ENCODE results near the gene AJM1.

Gene AJM1

DNA sequence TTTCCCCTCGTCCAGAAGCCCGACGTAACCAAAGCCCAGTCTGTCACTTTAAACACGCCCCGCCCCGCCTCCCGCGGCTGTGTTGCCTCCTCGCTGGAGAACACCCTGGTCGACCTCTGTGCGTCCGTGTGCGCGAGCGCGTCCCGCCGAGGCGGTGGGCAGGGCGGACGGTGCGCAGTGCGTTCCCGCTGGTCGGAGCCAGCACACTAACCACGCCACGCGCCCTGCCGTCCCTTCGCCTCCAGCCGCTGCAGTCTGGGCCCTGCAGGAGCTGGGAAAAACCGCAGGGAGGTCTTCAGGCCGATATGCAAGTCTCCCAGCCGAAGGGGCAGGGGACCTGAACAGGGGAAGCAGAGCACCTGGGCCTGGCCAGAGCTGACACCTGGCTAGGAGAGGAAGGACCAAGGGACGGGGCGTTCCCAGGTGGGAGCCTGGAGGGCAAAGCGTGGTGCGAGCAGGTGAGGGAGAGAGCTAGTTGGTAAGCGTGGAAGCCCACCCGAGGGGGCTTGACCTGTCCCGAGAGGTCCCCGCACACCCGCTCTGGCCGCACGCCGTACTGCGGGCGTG, 5.6 kb downstream of the AJM1 start:
- Mint-ChIP-seq H3K4me3 (peak overlapping the region; percentile 94), H3K36me3 (ENCODE audit: low read depth) (no peaks in the 10 kb centered on the region), H3K27me3 (ENCODE audit: low read depth, poor library complexity) (peaks cover 9% of the 10 kb centered on the region), H3K4me1 (peaks cover 9% of the 10 kb centered on the region), H3K9me3 (no peaks in the 10 kb centered on the region), H3K27ac (peak overlapping the region; percentile 94)
- DNase-seq, result peak; percentile 88
- TF ChIP-seq, protein P1, sequence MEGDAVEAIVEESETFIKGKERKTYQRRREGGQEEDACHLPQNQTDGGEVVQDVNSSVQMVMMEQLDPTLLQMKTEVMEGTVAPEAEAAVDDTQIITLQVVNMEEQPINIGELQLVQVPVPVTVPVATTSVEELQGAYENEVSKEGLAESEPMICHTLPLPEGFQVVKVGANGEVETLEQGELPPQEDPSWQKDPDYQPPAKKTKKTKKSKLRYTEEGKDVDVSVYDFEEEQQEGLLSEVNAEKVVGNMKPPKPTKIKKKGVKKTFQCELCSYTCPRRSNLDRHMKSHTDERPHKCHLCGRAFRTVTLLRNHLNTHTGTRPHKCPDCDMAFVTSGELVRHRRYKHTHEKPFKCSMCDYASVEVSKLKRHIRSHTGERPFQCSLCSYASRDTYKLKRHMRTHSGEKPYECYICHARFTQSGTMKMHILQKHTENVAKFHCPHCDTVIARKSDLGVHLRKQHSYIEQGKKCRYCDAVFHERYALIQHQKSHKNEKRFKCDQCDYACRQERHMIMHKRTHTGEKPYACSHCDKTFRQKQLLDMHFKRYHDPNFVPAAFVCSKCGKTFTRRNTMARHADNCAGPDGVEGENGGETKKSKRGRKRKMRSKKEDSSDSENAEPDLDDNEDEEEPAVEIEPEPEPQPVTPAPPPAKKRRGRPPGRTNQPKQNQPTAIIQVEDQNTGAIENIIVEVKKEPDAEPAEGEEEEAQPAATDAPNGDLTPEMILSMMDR (IDR thresholded peaks at IDR 0.05), result no peak

DNA sequence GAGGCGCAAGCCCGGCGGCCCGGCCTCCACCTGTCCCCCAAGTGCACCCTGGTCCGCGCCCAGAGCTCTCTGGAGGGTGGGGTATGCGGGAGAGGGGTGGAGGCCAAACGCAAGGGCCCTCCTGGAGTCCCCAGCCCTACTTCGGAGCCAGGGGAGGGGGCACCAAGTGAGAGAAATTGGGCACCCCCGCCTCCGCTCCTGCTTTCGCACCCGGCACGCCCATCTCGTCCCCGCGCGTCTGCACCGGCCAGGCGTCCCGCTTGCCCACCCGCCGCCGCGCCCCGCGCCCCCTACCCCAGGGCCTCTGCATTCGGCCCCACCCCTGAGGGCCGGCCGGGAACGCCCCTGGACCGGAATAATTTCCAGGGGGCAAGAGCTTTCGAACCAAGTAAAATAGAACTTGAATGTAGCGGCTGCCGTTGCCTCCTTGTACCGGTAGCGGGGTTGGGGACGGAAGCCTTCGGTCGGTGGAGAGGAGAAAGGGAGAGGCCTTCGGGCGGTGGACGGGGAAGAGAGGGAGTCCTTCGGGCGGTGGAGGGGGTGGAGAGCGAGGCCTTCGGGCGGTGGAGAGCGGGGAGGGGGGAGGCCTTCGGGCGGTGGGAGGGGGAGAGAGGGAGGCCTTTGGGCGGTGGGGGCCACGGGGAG, 6.2 kb downstream of the AJM1 start:
- Mint-ChIP-seq H3K9me3 (no peaks in the 10 kb centered on the region), H3K4me1 (peaks cover 9% of the 10 kb centered on the region), H3K27me3 (ENCODE audit: low read depth, poor library complexity) (peaks cover 9% of the 10 kb centered on the region), H3K36me3 (ENCODE audit: low read depth) (no peaks in the 10 kb centered on the region), H3K27ac (no peak overlapping the region), H3K4me3 (peak overlapping the region; percentile 94)
- DNase-seq, result peak; percentile 63
- TF ChIP-seq, protein P1 (IDR thresholded peaks at IDR 0.05), result no peak

DNA sequence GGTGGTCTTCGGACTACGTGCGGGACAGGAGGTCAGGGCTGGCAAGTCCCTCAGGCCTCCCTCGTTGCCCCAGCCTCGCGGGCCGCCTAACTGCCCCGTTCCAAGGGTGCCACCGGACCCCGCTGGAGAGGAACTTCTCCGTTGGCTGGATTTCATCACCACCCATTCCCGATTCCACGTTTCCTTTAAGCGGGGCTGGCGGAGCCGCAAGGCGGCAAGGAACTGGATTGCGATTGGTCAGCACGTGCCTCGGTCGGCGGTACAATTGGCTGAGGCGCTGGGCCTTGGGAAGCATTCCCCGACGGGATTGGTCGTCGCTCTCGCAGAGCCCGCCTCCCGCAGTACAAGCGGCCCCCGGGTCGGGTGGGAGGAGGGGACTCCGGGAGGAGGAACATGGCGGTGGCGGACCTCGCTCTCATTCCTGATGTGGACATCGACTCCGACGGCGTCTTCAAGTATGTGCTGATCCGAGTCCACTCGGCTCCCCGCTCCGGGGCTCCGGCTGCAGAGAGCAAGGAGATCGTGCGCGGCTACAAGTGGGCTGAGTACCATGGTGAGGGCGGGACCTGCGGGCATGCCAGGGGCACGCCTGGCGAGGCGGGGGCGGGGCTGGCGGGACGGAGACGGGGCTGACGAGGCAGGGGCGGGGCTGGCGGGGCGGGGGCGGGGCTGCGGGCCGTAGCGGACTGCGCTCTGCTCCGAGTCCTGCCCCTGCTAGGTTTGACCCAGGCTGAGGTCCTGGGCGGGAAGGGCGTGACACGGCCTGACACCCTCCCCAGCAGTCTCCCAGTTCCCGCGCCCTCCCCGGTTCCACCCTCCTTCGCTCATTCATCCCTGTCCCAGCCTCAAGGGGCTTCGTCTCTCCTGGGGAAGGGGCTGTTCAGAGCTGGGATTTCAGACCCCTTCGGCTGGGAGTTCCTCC, 7.0 kb downstream of the AJM1 start, which contains the start of gene PHPT1:
TSS of gene PHPT1 (plus strand) at position 372 of the 922 bp plus-strand sequence. CDS start at position 394, 22 bp downstream.
- Mint-ChIP-seq H3K9me3 (no peaks in the 10 kb centered on the region), H3K4me3 (peak within 1 kb of the TSS; percentile 94), H3K36me3 (ENCODE audit: low read depth) (no peaks in the 10 kb centered on the region), H3K4me1 (peaks cover 9% of the 10 kb centered on the region), H3K27ac (peak within 1 kb of the TSS; percentile 96), H3K27me3 (ENCODE audit: low read depth, poor library complexity) (peaks cover 9% of the 10 kb centered on the region)
- DNase-seq, result peak; percentile 97
- TF ChIP-seq, protein P1 (IDR thresholded peaks at IDR 0.05), result no peak

DNA sequence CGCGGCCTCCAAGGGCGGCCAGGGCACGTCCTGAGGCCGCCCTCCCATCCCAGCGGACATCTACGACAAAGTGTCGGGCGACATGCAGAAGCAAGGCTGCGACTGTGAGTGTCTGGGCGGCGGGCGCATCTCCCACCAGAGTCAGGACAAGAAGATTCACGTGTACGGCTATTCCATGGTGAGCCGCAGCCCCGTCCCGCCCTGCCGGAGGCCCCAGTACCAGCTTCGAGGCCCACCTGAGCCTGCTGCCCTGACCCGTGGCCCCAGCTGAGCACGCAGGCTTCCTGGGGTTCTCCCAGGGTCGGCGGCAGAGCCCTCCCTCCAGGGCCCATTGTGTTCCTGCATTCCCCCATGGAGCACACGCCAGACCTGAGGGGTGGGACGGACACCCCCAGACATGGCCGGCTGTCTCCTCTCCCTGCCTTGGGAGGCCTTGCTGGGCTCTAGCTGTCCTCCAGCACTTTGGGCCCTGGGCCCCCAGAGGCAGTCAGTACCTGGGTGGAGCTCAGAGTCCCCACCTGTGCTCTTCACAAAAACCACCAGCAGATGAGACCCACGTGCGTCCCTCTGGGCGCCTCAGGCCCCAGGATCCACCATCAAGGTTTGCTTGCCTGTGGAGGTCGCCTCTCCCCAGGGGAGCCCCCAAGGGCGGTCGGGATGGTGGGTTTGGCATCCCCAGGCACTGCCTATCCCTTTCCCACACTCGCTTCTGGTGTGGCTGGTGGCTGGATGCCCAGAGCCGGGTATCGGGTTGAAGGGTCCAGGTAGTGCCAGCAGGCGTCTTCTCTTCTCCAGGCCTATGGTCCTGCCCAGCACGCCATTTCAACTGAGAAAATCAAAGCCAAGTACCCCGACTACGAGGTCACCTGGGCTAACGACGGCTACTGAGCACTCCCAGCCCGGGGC, 7.9 kb downstream of the AJM1 start:
- H3K27me3 Mint-ChIP-seq (ENCODE audit: low read depth, poor library complexity), result peaks cover 9% of the 10 kb centered on the region
- H3K4me3 Mint-ChIP-seq, result peak overlapping the region; percentile 94
- peaks cover 9% of the 10 kb centered on the region for H3K4me1 Mint-ChIP-seq
- H3K27ac Mint-ChIP-seq, result peak overlapping the region; percentile 51
- no peaks in the 10 kb centered on the region for H3K36me3 Mint-ChIP-seq (ENCODE audit: low read depth)
- DNase-seq, result no peak
- TF ChIP-seq, protein P1 (IDR thresholded peaks at IDR 0.05), result no peak
- H3K9me3 Mint-ChIP-seq, result no peaks in the 10 kb centered on the region

Data from nephron progenitor cell (in vitro differentiated cells).